Measurements from ENCODE around the gene C5orf46.

Gene C5orf46

DNA sequence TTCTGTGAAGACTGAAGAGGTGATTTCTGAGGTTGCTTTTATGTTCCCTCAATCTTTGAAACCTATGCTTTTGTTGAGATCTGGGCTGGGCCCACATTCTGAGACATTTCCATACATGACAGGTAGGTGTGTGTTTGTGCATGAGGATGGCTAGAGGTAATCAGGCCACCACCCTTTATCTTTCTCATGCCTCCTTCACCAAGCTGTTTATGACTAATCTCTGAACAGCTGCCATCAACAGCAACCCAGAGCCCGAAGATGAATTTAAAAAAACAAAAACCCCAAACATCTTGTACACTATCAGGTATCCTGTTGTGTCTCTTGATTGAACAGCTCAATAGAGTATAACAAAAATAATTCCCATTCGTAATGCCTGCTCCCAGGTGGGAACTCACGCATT lies 12.6 kb upstream of the C5orf46 start:
- Histone ChIP-seq H3K4me1 (ENCODE audit: insufficient read depth, low read length) (no peaks in the 10 kb centered on the region), H3K27ac (ENCODE audit: low read depth, low read length) (no peak overlapping the region), H3K9ac (ENCODE audit: low read length) (no peak overlapping the region), H3K9me3 (ENCODE audit: low read length) (no peaks in the 10 kb centered on the region), H3K36me3 (ENCODE audit: insufficient read depth, low read length) (no peaks in the 10 kb centered on the region), H3K4me3 (ENCODE audit: low read depth in 1 of 2, low read length in 2 of 2) (no peak overlapping the region), H3K27me3 (ENCODE audit: control insufficient read depth in 1 of 2, insufficient read depth in 2 of 2, low read length in 2 of 2) (no peaks in the 10 kb centered on the region)

DNA sequence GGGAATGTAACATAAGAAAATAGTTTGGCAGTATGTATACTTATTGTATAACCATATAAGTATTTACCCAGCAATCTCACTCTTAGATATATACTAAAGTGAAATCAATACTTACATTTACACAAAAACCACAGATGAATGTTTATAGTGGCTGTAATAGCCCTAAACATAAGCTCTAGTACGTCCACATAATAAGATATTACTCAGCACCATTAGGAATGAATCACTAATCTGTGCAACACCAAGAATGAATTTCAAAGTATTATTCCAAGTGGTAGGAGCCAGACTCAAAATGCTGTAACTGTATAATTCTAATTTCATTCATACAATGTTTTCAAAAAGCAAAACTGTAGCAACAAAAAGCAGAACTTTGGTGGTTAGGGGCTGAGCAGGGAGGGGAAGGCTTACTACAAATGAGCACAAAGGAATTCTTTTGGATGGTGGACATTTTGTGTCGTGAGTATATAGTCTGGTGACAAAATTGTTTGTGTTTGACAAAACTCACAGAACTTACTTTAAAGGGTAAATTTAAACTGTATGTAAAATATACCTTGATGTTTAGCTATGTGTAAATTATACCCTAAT lies 11.9 kb upstream of the C5orf46 start:
- no peak overlapping the region for H3K9ac ChIP-seq (ENCODE audit: low read length)
- no peaks in the 10 kb centered on the region for H3K27me3 ChIP-seq (ENCODE audit: control insufficient read depth in 1 of 2, insufficient read depth in 2 of 2, low read length in 2 of 2)
- no peak overlapping the region for H3K27ac ChIP-seq (ENCODE audit: low read depth, low read length)

DNA sequence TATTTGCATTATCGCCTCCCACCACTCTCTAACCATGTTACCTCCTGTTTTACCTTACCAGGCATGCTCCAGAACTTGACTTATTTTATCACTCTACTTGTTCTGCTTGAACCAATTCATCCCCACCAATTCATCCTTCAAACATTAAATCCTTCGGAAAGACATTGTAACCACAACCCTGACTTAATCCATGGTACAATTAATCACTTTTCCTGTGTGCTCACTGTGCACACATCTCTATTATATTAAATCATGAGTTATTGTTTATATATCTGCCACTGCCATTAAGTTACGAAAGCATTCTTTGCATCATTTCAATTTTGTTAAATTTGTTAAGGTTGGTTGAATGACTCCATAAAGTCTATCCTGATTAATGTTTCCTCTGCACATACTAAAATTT lies 7.4 kb upstream of the C5orf46 start:
- Histone ChIP-seq H3K4me1 (ENCODE audit: insufficient read depth, low read length) (no peaks in the 10 kb centered on the region), H3K36me3 (ENCODE audit: insufficient read depth, low read length) (no peaks in the 10 kb centered on the region), H3K27me3 (ENCODE audit: control insufficient read depth in 1 of 2, insufficient read depth in 2 of 2, low read length in 2 of 2) (no peaks in the 10 kb centered on the region), H3K9me3 (ENCODE audit: low read length) (no peaks in the 10 kb centered on the region), H3K27ac (ENCODE audit: low read depth, low read length) (no peak overlapping the region), H3K9ac (ENCODE audit: low read length) (no peak overlapping the region), H3K4me3 (ENCODE audit: low read depth in 1 of 2, low read length in 2 of 2) (no peak overlapping the region)

More for the DNA sequence above, 11.9 kb upstream of the C5orf46 start:
- Histone ChIP-seq H3K4me3 (ENCODE audit: low read depth in 1 of 2, low read length in 2 of 2) (no peak overlapping the region), H3K36me3 (ENCODE audit: insufficient read depth, low read length) (no peaks in the 10 kb centered on the region), H3K9me3 (ENCODE audit: low read length) (no peaks in the 10 kb centered on the region), H3K4me1 (ENCODE audit: insufficient read depth, low read length) (no peaks in the 10 kb centered on the region)

DNA sequence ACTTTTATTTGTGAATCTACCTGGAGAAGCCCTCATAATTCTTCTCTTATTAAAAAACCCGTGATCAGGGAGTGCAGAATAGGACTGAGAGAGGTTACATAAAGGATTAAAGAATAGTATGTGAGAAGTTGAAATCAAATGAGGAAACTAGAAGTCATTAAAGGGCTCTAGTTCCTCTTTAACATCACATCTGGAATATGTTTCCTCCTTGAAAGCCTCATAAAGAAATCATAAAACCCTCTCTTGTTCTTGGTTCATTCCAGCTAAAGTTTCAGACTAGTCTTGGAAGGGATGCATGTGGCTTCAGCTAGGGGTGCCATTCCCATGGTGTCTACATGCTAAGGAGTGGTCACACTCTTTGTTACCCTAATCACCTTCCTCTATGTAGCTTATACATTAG lies 5.7 kb upstream of the C5orf46 start:
- Histone ChIP-seq H3K27ac (ENCODE audit: low read depth, low read length) (no peak overlapping the region), H3K9me3 (ENCODE audit: low read length) (no peaks in the 10 kb centered on the region), H3K4me3 (ENCODE audit: low read depth in 1 of 2, low read length in 2 of 2) (no peak overlapping the region), H3K27me3 (ENCODE audit: control insufficient read depth in 1 of 2, insufficient read depth in 2 of 2, low read length in 2 of 2) (no peaks in the 10 kb centered on the region), H3K4me1 (ENCODE audit: insufficient read depth, low read length) (no peaks in the 10 kb centered on the region), H3K9ac (ENCODE audit: low read length) (no peak overlapping the region), H3K36me3 (ENCODE audit: insufficient read depth, low read length) (no peaks in the 10 kb centered on the region)

DNA sequence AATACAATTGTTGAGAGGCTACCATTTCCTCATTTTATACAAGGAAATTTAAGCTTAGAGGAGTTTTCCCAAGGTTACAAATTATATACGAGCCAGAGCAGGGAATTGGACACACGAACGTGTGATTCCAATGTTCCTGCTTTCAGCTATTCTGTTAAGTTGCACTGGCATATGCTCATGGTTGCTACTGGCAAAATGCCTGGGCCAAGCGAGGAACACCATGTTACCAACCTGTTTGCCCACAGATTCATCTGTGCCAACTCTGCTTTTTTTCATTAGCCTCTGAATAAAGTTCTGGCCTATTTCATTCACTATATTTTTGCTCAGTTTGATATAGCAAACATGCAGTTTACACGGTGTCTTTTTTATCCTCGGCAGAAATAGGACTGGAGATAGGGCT lies 5.1 kb upstream of the C5orf46 start:
- H3K27ac ChIP-seq (ENCODE audit: low read depth, low read length) = no peak overlapping the region
- H3K9me3 ChIP-seq (ENCODE audit: low read length) = no peaks in the 10 kb centered on the region
- H3K9ac ChIP-seq (ENCODE audit: low read length) = no peak overlapping the region

DNA sequence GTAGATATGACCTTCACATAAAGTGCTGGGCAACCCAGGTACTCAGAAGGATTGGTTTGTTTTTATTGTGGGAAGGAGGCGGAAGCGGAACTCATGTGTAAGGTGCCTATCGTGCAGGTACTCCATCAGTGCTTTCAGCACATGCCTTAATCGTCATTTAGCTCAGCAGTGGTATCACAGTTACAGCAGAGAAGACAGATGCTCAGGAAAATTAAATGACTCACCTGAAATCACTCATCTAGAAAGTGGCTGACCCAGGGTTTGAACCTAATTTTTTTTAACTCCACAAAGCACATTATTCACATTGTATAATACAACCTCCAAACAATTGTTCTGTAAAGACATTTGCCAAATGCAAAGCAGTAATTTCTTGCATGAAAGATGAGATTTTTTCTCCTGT lies 2.2 kb downstream of the C5orf46 start:
- H3K36me3 ChIP-seq (ENCODE audit: insufficient read depth, low read length) = no peaks in the 10 kb centered on the region
- H3K27me3 ChIP-seq (ENCODE audit: control insufficient read depth in 1 of 2, insufficient read depth in 2 of 2, low read length in 2 of 2) = no peaks in the 10 kb centered on the region
- no peak overlapping the region for H3K9ac ChIP-seq (ENCODE audit: low read length)
- H3K4me3 ChIP-seq (ENCODE audit: low read depth in 1 of 2, low read length in 2 of 2) = no peak overlapping the region
- no peaks in the 10 kb centered on the region for H3K9me3 ChIP-seq (ENCODE audit: low read length)
- no peaks in the 10 kb centered on the region for H3K4me1 ChIP-seq (ENCODE audit: insufficient read depth, low read length)
- no peak overlapping the region for H3K27ac ChIP-seq (ENCODE audit: low read depth, low read length)

More for the DNA sequence above, 5.1 kb upstream of the C5orf46 start:
- no peak overlapping the region for H3K4me3 ChIP-seq (ENCODE audit: low read depth in 1 of 2, low read length in 2 of 2)
- H3K27me3 ChIP-seq (ENCODE audit: control insufficient read depth in 1 of 2, insufficient read depth in 2 of 2, low read length in 2 of 2) = no peaks in the 10 kb centered on the region
- H3K36me3 ChIP-seq (ENCODE audit: insufficient read depth, low read length) = no peaks in the 10 kb centered on the region
- no peaks in the 10 kb centered on the region for H3K4me1 ChIP-seq (ENCODE audit: insufficient read depth, low read length)

DNA sequence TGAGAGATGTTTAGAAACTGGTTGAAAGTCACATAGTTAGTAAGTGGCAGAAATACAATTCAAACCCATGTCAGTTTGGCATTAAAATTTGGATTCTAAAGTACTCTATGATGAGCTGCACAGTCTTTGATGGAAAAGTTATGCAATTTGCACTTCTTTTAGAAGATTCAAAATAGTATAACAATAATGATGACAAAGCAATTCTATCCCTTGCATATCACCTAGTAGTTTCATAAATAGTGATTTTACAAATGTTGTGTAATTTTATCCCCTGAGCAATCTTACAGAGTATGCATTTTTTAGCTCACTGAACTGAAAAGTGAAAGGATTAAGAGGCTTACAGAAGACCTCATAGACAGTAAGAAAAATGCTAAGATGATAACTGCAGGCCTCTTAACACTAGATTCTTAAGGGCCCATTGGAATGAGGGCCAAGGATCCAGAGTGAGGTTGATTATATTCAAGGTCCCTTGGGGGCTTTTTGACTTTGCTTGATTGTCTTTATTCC lies 3.7 kb downstream of the C5orf46 start:
- H3K9me3 ChIP-seq (ENCODE audit: low read length) = no peaks in the 10 kb centered on the region
- no peak overlapping the region for H3K4me3 ChIP-seq (ENCODE audit: low read depth in 1 of 2, low read length in 2 of 2)
- no peaks in the 10 kb centered on the region for H3K4me1 ChIP-seq (ENCODE audit: insufficient read depth, low read length)
- H3K27me3 ChIP-seq (ENCODE audit: control insufficient read depth in 1 of 2, insufficient read depth in 2 of 2, low read length in 2 of 2) = no peaks in the 10 kb centered on the region
- H3K9ac ChIP-seq (ENCODE audit: low read length) = no peak overlapping the region
- H3K36me3 ChIP-seq (ENCODE audit: insufficient read depth, low read length) = no peaks in the 10 kb centered on the region
- H3K27ac ChIP-seq (ENCODE audit: low read depth, low read length) = no peak overlapping the region

DNA sequence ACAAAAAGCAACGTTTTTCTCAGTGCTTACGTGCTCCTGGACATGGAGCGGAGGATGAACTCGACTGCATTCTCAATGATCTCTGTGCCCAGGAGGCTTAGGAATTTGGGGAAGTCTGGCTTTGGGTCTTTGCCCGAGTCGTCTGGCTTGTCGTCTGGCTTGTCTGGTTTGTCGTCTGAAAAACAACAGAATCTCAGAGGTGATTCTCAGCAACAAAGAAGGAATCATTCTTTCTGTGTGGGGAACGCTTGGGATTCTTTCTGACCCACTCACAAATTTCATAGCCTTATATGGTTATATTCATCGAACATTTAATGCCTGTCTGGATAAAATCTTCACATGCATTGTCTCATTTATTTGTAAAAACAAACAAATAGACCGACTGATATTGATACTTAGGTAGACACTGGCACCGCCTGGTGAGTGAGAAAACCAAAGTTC lies 4.7 kb downstream of the C5orf46 start:
- H3K9me3 ChIP-seq (ENCODE audit: low read length) = no peaks in the 10 kb centered on the region
- no peak overlapping the region for H3K27ac ChIP-seq (ENCODE audit: low read depth, low read length)
- H3K27me3 ChIP-seq (ENCODE audit: control insufficient read depth in 1 of 2, insufficient read depth in 2 of 2, low read length in 2 of 2) = no peaks in the 10 kb centered on the region
- no peaks in the 10 kb centered on the region for H3K4me1 ChIP-seq (ENCODE audit: insufficient read depth, low read length)
- H3K36me3 ChIP-seq (ENCODE audit: insufficient read depth, low read length) = no peaks in the 10 kb centered on the region
- H3K9ac ChIP-seq (ENCODE audit: low read length) = no peak overlapping the region
- H3K4me3 ChIP-seq (ENCODE audit: low read depth in 1 of 2, low read length in 2 of 2) = no peak overlapping the region

DNA sequence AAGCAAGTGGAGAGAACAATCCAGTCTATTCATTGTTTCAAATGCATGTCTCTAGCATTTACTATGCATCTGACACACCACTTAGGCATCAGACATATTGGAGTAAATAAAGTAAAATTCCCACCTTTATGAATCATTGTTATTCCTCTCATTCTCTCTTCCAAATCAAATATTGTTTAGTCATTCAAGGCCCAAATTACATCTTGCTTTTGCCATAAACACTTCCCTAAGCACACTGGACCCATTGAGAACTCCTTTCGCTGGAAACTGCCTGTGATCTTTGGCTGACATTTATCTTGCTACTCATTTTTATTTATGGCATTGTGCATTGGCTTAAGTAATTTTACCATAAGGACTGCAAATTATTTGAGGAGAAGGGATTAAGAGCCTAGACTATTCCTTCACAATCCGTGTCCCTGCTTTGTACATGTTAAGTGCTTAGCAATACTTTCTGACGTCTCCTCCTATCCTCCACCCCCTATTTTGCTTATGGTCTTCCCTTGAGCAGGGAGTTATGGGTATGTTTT lies 7.4 kb downstream of the C5orf46 start:
- no peak overlapping the region for H3K9ac ChIP-seq (ENCODE audit: low read length)
- no peak overlapping the region for H3K27ac ChIP-seq (ENCODE audit: low read depth, low read length)
- H3K4me1 ChIP-seq (ENCODE audit: insufficient read depth, low read length) = no peaks in the 10 kb centered on the region
- H3K36me3 ChIP-seq (ENCODE audit: insufficient read depth, low read length) = no peaks in the 10 kb centered on the region
- no peaks in the 10 kb centered on the region for H3K27me3 ChIP-seq (ENCODE audit: control insufficient read depth in 1 of 2, insufficient read depth in 2 of 2, low read length in 2 of 2)
- no peaks in the 10 kb centered on the region for H3K9me3 ChIP-seq (ENCODE audit: low read length)
- H3K4me3 ChIP-seq (ENCODE audit: low read depth in 1 of 2, low read length in 2 of 2) = no peak overlapping the region

DNA sequence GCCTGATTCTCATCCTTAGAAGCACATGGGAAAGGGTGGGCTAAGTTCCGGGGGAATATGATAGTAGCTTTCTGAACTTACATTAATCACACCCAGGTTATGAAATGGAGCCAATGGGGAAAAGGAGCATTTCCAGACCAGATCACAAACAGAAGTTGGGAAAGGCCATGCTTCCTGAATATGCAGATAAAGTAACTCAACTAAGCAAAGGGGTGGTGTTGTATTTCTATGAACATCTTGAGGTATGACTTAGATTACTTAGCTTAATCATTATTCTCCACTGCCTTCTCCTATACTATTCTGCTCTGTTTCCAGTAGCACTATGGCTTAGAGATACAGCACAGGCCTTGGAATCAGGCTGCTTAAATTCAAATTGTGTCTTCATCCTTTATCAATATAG lies 10.5 kb downstream of the C5orf46 start:
- H3K4me1 ChIP-seq (ENCODE audit: insufficient read depth, low read length) = no peaks in the 10 kb centered on the region
- H3K27me3 ChIP-seq (ENCODE audit: control insufficient read depth in 1 of 2, insufficient read depth in 2 of 2, low read length in 2 of 2) = no peaks in the 10 kb centered on the region
- H3K9me3 ChIP-seq (ENCODE audit: low read length) = no peaks in the 10 kb centered on the region
- H3K27ac ChIP-seq (ENCODE audit: low read depth, low read length) = no peak overlapping the region
- H3K36me3 ChIP-seq (ENCODE audit: insufficient read depth, low read length) = no peaks in the 10 kb centered on the region
- no peak overlapping the region for H3K9ac ChIP-seq (ENCODE audit: low read length)
- no peak overlapping the region for H3K4me3 ChIP-seq (ENCODE audit: low read depth in 1 of 2, low read length in 2 of 2)

DNA sequence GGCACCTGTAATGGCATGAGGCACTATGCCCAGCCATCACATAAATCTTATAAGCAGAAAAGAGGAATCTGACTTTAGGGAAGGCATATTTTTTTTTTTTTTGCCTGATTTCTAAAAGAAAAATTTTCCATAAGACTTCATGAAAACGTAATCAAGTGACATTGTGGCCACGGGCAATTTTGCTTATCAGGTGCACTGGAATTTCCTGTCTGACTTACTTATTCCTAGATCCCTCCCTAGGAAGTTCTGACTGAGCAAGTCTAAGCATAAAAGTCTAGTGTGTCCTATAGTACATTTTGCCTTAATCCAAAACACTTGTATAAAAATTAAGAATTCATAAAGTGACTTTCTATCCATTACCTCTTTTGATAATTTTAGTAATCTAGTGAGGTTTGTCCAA lies 12.5 kb downstream of the C5orf46 start:
- H3K4me3 ChIP-seq (ENCODE audit: low read depth in 1 of 2, low read length in 2 of 2) = no peak overlapping the region
- no peaks in the 10 kb centered on the region for H3K9me3 ChIP-seq (ENCODE audit: low read length)
- no peak overlapping the region for H3K9ac ChIP-seq (ENCODE audit: low read length)
- H3K27ac ChIP-seq (ENCODE audit: low read depth, low read length) = no peak overlapping the region
- H3K36me3 ChIP-seq (ENCODE audit: insufficient read depth, low read length) = no peaks in the 10 kb centered on the region
- no peaks in the 10 kb centered on the region for H3K4me1 ChIP-seq (ENCODE audit: insufficient read depth, low read length)
- no peaks in the 10 kb centered on the region for H3K27me3 ChIP-seq (ENCODE audit: control insufficient read depth in 1 of 2, insufficient read depth in 2 of 2, low read length in 2 of 2)

DNA sequence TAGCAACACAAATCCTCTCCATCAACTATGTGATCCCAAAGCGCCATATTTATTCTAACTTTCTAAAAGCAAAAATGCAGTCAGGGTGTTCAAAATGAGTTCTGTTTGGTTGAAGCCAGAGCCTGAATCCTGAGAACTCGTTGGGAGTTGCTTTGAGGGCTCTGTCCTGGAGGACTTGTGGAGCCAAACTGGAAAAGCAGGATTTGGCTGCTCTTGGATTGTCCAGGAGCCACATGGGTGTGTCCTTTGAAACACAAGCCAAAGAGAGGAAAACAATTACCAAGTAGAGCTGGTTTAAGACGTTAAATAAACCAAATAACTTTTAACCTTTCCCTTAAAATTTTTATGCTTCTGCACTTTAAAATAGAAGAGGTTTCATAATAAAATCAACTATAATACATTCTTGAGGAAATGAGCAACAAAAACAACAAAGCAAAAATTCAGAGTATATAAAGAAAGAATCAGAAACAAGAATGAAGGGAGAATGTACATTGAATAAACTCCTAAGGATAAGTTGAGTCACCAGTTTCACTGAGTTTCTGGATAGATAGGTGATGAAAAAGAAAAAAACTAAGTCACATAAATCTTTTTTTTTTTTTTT lies 13.5 kb downstream of the C5orf46 start:
- Histone ChIP-seq H3K27me3 (ENCODE audit: control insufficient read depth in 1 of 2, insufficient read depth in 2 of 2, low read length in 2 of 2) (no peaks in the 10 kb centered on the region), H3K9ac (ENCODE audit: low read length) (no peak overlapping the region), H3K4me1 (ENCODE audit: insufficient read depth, low read length) (no peaks in the 10 kb centered on the region), H3K4me3 (ENCODE audit: low read depth in 1 of 2, low read length in 2 of 2) (no peak overlapping the region), H3K36me3 (ENCODE audit: insufficient read depth, low read length) (no peaks in the 10 kb centered on the region), H3K9me3 (ENCODE audit: low read length) (no peaks in the 10 kb centered on the region), H3K27ac (ENCODE audit: low read depth, low read length) (no peak overlapping the region)
